HepG2 (cell line): Measurements from ENCODE around the gene DNLZ. TPM values are rescaled to one million over a fixed set of nuclear protein-coding genes. Genes with fewer than 3 reads are reported as not detected.

ENCODE experiments used
- AKAP8 ChIP-seq: sonication (generic); formaldehyde crosslinking; IDR thresholded peaks from 2 replicates; pipeline ENCODE4 v1.5.1; 2020; ENCODE audit warnings: mild to moderate bottlenecking, missing genetic modification reagents
- GATAD1 ChIP-seq: IDR thresholded peaks from 2 replicates; pipeline ENCODE4 v1.6.1; 2016; ENCODE audit warnings: missing genetic modification reagents, missing compliant biosample characterization
- HDAC1 ChIP-seq: sonication (generic); formaldehyde crosslinking; IDR thresholded peaks from 2 replicates; pipeline ENCODE4 v1.5.1; 2020; ENCODE audit warnings: mild to moderate bottlenecking, missing genetic modification reagents
- HES4 ChIP-seq: sonication (generic); formaldehyde crosslinking; IDR thresholded peaks from 2 replicates; pipeline ENCODE4 v1.9.0; 2021; ENCODE audit warnings: mild to moderate bottlenecking, missing genetic modification reagents, borderline replicate concordance
- IRF1 ChIP-seq: sonication (generic); formaldehyde crosslinking; IDR thresholded peaks from 2 replicates; pipeline ENCODE4 v1.4.0; 2020; ENCODE audit warnings: low read depth, mild to moderate bottlenecking, missing genetic modification reagents
- ISL2 ChIP-seq: sonication (generic); formaldehyde crosslinking; IDR thresholded peaks from 2 replicates; pipeline ENCODE4 v1.5.0; 2020; ENCODE audit warnings: missing genetic modification reagents
- KAT7 ChIP-seq: IDR thresholded peaks from 2 replicates; pipeline ENCODE4 v1.6.1; 2018; ENCODE audit warnings: borderline replicate concordance, missing compliant biosample characterization
- MEF2D ChIP-seq: sonication (generic); formaldehyde crosslinking; IDR thresholded peaks from 2 replicates; pipeline ENCODE4 v1.5.1; 2020; ENCODE audit warnings: mild to moderate bottlenecking, missing genetic modification reagents
- PCBP1 ChIP-seq: fragments of 200-400 bp; formaldehyde crosslinking; IDR thresholded peaks from 2 replicates; pipeline ENCODE4 v1.6.1; 2017; ENCODE audit warnings: mild to moderate bottlenecking, low read depth, low read length, borderline replicate concordance
- TEAD3 ChIP-seq: optimal IDR thresholded peaks from 2 replicates; pipeline ENCODE3; 2016; ENCODE audit warnings: borderline replicate concordance
- TP53 ChIP-seq: sonication (generic); formaldehyde crosslinking; conservative IDR thresholded peaks from 2 replicates; pipeline ENCODE4 v1.4.0; 2020; ENCODE audit warnings: missing genetic modification reagents
- TSC22D2 ChIP-seq: sonication (generic); formaldehyde crosslinking; IDR thresholded peaks from 2 replicates; pipeline ENCODE4 v1.5.1; 2020; ENCODE audit warnings: missing genetic modification reagents, mild to moderate bottlenecking, borderline replicate concordance
- ZBTB7A ChIP-seq: sonication (generic); formaldehyde crosslinking; IDR thresholded peaks from 2 replicates; pipeline ENCODE4 v1.8.0; 2022; ENCODE audit warnings: mild to moderate bottlenecking, missing genetic modification reagents
- ZFY ChIP-seq: sonication (generic); formaldehyde crosslinking; IDR thresholded peaks from 2 replicates; pipeline ENCODE4 v1.4.0; 2020; ENCODE audit warnings: missing genetic modification reagents
- ZNF143 ChIP-seq: sonication (generic); formaldehyde crosslinking; IDR thresholded peaks from 2 replicates; pipeline ENCODE4 v1.4.0; 2020; ENCODE audit warnings: missing genetic modification reagents
- ZNF513 ChIP-seq: sonication (generic); formaldehyde crosslinking; conservative IDR thresholded peaks from 2 replicates; pipeline ENCODE4 v1.5.0; 2020; ENCODE audit warnings: missing genetic modification reagents
- ZNF597 ChIP-seq: sonication (generic); formaldehyde crosslinking; IDR thresholded peaks from 2 replicates; pipeline ENCODE4 v1.5.0; 2020; ENCODE audit warnings: missing genetic modification reagents
- ZNF749 ChIP-seq: sonication (generic); formaldehyde crosslinking; IDR thresholded peaks from 2 replicates; pipeline ENCODE4 v1.8.0; 2022; ENCODE audit warnings: mild to moderate bottlenecking, missing genetic modification reagents, moderate library complexity, borderline replicate concordance
- ZSCAN25 ChIP-seq: sonication (generic); formaldehyde crosslinking; IDR thresholded peaks from 2 replicates; pipeline ENCODE4 v1.8.0; 2022; ENCODE audit warnings: mild to moderate bottlenecking, missing genetic modification reagents
- polyA plus RNA-seq, 8 experiments: library from polyadenylated mRNA; depleted of rRNA in 3 of 8; stranded (reverse) in 7 of 8; unstranded in 1 of 8; fragments of >200 nt; fragmentation: Illumina TruSeq in 4 of 8; extraction: Trizol in 4 of 8; gene quantifications; 2 replicates each; pipeline versions ENCODE4 v1.2.1 to v1.2.3, GENCODE V29; 2011 to 2016; ENCODE audit warnings: low read depth in 4 of 8, missing spikeins in 1 of 8, mixed read lengths in 1 of 8; ENCODE audit not compliant: insufficient read depth in 1 of 8
- total RNA-seq, 5 experiments: library from RNA; depleted of rRNA; stranded (reverse); fragments of >200 nt; fragmentation: Illumina TruSeq; extraction: Trizol; gene quantifications; 2 replicates each; pipeline ENCODE4 v1.2.3, GENCODE V29; 2016; ENCODE audit warnings: low read depth in 1 of 5
- TF ChIP-seq, protein P1 (sequence below): sonication (generic); formaldehyde crosslinking; conservative IDR thresholded peaks from 2 replicates; pipeline ENCODE4 v1.4.0; 2020; ENCODE audit warnings: missing genetic modification reagents
- TF ChIP-seq, protein P2 (sequence below): sonication (generic); formaldehyde crosslinking; IDR thresholded peaks from 2 replicates; pipeline ENCODE4 v1.8.0; 2022; ENCODE audit warnings: missing genetic modification reagents, mild to moderate bottlenecking, borderline replicate concordance
- TF ChIP-seq, protein P3 (sequence below), 2 experiments: sonication (generic) in 1 of 2; formaldehyde crosslinking in 1 of 2; IDR thresholded peaks; 2 replicates each; pipeline versions ENCODE4 v1.4.0 to v1.6.1; 2018 to 2020; ENCODE audit warnings: missing genetic modification reagents in 2 of 2, borderline replicate concordance in 1 of 2, low read depth in 1 of 2, mild to moderate bottlenecking in 1 of 2, missing biosample characterization in 1 of 2

Gene DNLZ
- total and polyA plus RNA-seq, 2 of the 13 experiments (the other 11 are each of a cell fraction or from before 2014, with no cell fraction given): 3.4 to 8.0 TPM

GRCh38 chr9:136339173-136339957 lies 24.2 kb downstream of the DNLZ start (continued):
- TF ChIP-seq KAT7 (CRISPR knock-in tag) (no peak), HDAC1 (CRISPR knock-in tag) (no peak; the same call in 1 of the 2 replicates), ZFY (CRISPR knock-in tag) (peak; percentile 31; the same call in 1 of the 2 replicates), ZSCAN25 (CRISPR knock-in tag) (peak; percentile 27; the same call in 1 of the 2 replicates), HES4 (no peak), TEAD3 (CRISPR knock-in tag) (peak; percentile 16), ZNF597 (CRISPR knock-in tag) (no peak), GATAD1 (CRISPR knock-in tag) (peak; percentile 50; the same call in 1 of the 2 replicates), ZBTB7A (CRISPR knock-in tag) (no peak), TSC22D2 (CRISPR knock-in tag) (no peak), ISL2 (CRISPR knock-in tag) (0 out of 2 replicates have a peak, but pooled peaks have one; percentile 37), ZNF143 (CRISPR knock-in tag) (peak; percentile 48; the same call in 1 of the 2 replicates), ZNF749 (CRISPR knock-in tag) (no peak), TP53 (CRISPR knock-in tag) (no peak), IRF1 (CRISPR knock-in tag) (no peak), MEF2D (CRISPR knock-in tag) (no peak), AKAP8 (CRISPR knock-in tag) (no peak), ZNF513 (CRISPR knock-in tag) (no peak), PCBP1 (no peak)
- TF ChIP-seq, protein P1, sequence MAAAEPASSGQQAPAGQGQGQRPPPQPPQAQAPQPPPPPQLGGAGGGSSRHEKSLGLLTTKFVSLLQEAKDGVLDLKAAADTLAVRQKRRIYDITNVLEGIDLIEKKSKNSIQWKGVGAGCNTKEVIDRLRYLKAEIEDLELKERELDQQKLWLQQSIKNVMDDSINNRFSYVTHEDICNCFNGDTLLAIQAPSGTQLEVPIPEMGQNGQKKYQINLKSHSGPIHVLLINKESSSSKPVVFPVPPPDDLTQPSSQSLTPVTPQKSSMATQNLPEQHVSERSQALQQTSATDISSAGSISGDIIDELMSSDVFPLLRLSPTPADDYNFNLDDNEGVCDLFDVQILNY (CRISPR knock-in tag): no peak
- TF ChIP-seq, protein P2, sequence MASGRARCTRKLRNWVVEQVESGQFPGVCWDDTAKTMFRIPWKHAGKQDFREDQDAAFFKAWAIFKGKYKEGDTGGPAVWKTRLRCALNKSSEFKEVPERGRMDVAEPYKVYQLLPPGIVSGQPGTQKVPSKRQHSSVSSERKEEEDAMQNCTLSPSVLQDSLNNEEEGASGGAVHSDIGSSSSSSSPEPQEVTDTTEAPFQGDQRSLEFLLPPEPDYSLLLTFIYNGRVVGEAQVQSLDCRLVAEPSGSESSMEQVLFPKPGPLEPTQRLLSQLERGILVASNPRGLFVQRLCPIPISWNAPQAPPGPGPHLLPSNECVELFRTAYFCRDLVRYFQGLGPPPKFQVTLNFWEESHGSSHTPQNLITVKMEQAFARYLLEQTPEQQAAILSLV (CRISPR knock-in tag): no peak
- TF ChIP-seq, protein P3, sequence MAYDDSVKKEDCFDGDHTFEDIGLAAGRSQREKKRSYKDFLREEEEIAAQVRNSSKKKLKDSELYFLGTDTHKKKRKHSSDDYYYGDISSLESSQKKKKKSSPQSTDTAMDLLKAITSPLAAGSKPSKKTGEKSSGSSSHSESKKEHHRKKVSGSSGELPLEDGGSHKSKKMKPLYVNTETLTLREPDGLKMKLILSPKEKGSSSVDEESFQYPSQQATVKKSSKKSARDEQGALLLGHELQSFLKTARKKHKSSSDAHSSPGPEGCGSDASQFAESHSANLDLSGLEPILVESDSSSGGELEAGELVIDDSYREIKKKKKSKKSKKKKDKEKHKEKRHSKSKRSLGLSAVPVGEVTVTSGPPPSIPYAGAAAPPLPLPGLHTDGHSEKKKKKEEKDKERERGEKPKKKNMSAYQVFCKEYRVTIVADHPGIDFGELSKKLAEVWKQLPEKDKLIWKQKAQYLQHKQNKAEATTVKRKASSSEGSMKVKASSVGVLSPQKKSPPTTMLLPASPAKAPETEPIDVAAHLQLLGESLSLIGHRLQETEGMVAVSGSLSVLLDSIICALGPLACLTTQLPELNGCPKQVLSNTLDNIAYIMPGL (CRISPR knock-in tag; IDR thresholded peaks at IDR 0.05; ENCODE audit: borderline replicate concordance in 1 of 2, low read depth in 1 of 2): peak; percentile 62 to 63; a peak in 1 of 4 replicates
